H1 (cell line): ENCODE data around the gene DEK. TPM values are rescaled to one million over a fixed set of nuclear protein-coding genes. Genes with fewer than 3 reads are reported as not detected.

ENCODE experiments used
- CTCF ChIA-PET: fragments of 300-600 bp; sonication (Branson Sonifier 250); formaldehyde crosslinking; loops from one replicate; lab custom pipeline; 2021; ENCODE audit not compliant: partially characterized antibody; lab: Charles Lee
- POLR2A ChIA-PET: fragments of 300-600 bp; sonication (Branson Sonifier 250); formaldehyde crosslinking; loops from one replicate; lab custom pipeline; 2021; ENCODE audit warnings: inconsistent platforms; ENCODE audit not compliant: partially characterized antibody; lab: Charles Lee
- DNase-seq, 2 experiments: peaks; one replicate each; pipeline versions ENCODE4 v3.0.0 to v3.0.0-alpha.2; 2010 to 2022; ENCODE audit warnings: low spot score in 2 of 2, low read depth in 1 of 2, mixed read lengths in 1 of 2
- FAIRE-seq: peaks from 2 replicates; lab custom pipeline; 2011; peaks lifted over from hg19 to GRCh38; lab: Jason Lieb, UNC
- H2AFZ ChIP-seq: 2 replicates; pipeline ENCODE4 v1.8.1; 2012; ENCODE audit warnings: low read length, inconsistent platforms
- H2AK5ac ChIP-seq: 2 replicates; pipeline ENCODE4 v1.6.1; 2013; ENCODE audit warnings: low read depth, low read length
- H2BK120ac ChIP-seq: replicated peaks from 2 replicates; pipeline ENCODE3; 2013; ENCODE audit warnings: low read depth, low read length, inconsistent platforms
- H2BK12ac ChIP-seq: 2 replicates; pipeline ENCODE4 v1.6.1; 2013; ENCODE audit warnings: low read depth, low read length
- H2BK15ac ChIP-seq: 2 replicates; pipeline ENCODE4 v1.6.1; 2013; ENCODE audit warnings: low read length
- H2BK20ac ChIP-seq: 2 replicates; pipeline ENCODE4 v1.6.1; 2013; ENCODE audit warnings: low read length
- H2BK5ac ChIP-seq: 2 replicates; pipeline ENCODE4 v1.6.1; 2013; ENCODE audit warnings: low read depth, low read length
- H3K14ac ChIP-seq: 2 replicates; pipeline ENCODE4 v1.6.1; 2013; ENCODE audit warnings: inconsistent platforms; ENCODE audit not compliant: insufficient read length
- H3K18ac ChIP-seq: 2 replicates; pipeline ENCODE4 v1.6.1; 2013; ENCODE audit warnings: low read length; ENCODE audit errors: extremely low read depth
- H3K23ac ChIP-seq: 2 replicates; pipeline ENCODE4 v1.6.1; 2013; ENCODE audit warnings: inconsistent platforms; ENCODE audit not compliant: insufficient read length
- H3K23me2 ChIP-seq: 2 replicates; pipeline ENCODE4 v1.6.1; 2013; ENCODE audit warnings: low read depth, low read length
- H3K27ac ChIP-seq: 2 replicates; pipeline ENCODE4 v1.6.1; 2011; ENCODE audit warnings: low read depth, low read length, inconsistent platforms
- H3K27me3 ChIP-seq, 4 experiments: replicated peaks in 1 of 4; 1 replicate in 1 of 4; 2 replicates in 3 of 4; pipeline versions ENCODE4 v1.6.1 to v1.8.1; 2011 to 2013; ENCODE audit warnings: low read length in 3 of 4, mild to moderate bottlenecking in 3 of 4, inconsistent platforms in 2 of 4, mixed read lengths in 2 of 4, moderate library complexity in 1 of 4; ENCODE audit not compliant: control insufficient read depth in 3 of 4, insufficient read depth in 3 of 4; ENCODE audit errors: extremely low read depth in 1 of 4
- H3K36me3 ChIP-seq, 4 experiments: 2 replicates each; pipeline versions ENCODE4 v1.6.1 to v1.8.1; 2011 to 2013; ENCODE audit warnings: mild to moderate bottlenecking in 4 of 4, low read length in 3 of 4, moderate library complexity in 2 of 4, control low read depth in 1 of 4, inconsistent platforms in 1 of 4; ENCODE audit not compliant: insufficient read depth in 4 of 4, control insufficient read depth in 2 of 4
- H3K4ac ChIP-seq: replicated peaks from 2 replicates; pipeline ENCODE3; 2013; ENCODE audit warnings: low read length, low read depth, mixed read lengths, inconsistent platforms; ENCODE audit not compliant: insufficient read length
- H3K4me1 ChIP-seq, 4 experiments: replicated peaks in 1 of 4; 1 replicate in 1 of 4; 2 replicates in 3 of 4; pipeline versions ENCODE4 v1.6.1 to v1.8.1; 2011 to 2013; ENCODE audit warnings: low read length in 3 of 4, inconsistent platforms in 2 of 4, mixed read lengths in 1 of 4; ENCODE audit not compliant: insufficient read depth in 4 of 4, control insufficient read depth in 3 of 4
- H3K4me2 ChIP-seq, 2 experiments: 2 replicates each; pipeline versions ENCODE4 v1.6.1 to v1.8.1; 2011 to 2013; ENCODE audit warnings: low read depth in 2 of 2, low read length in 2 of 2, control low read depth in 1 of 2, inconsistent platforms in 1 of 2, mild to moderate bottlenecking in 1 of 2; ENCODE audit not compliant: insufficient read depth in 1 of 2
- H3K4me3 ChIP-seq, 4 experiments: fragments of 200-600, 300-600 bp in 1 of 4; sonication (generic), shearing (Covaris generic), sonication (Bioruptor Twin) in 1 of 4; 2 replicates each; pipeline versions ENCODE4 v1.5.1 to v1.8.1; 2011 to 2016; ENCODE audit warnings: low read length in 4 of 4, low read depth in 3 of 4, control low read depth in 2 of 4, inconsistent platforms in 2 of 4, mild to moderate bottlenecking in 2 of 4, mixed read lengths in 1 of 4, moderate library complexity in 1 of 4; ENCODE audit not compliant: insufficient read depth in 2 of 4; ENCODE audit errors: extremely low read depth in 1 of 4
- H3K56ac ChIP-seq: replicated peaks from 2 replicates; pipeline ENCODE3; 2013; ENCODE audit warnings: low read depth, mild to moderate bottlenecking, mixed read lengths, low read length, inconsistent platforms; ENCODE audit not compliant: insufficient read length
- H3K79me1 ChIP-seq: 2 replicates; pipeline ENCODE4 v1.6.1; 2013; ENCODE audit warnings: low read depth, low read length, control low read depth
- H3K79me2 ChIP-seq, 2 experiments: 2 replicates each; pipeline versions ENCODE4 v1.6.1 to v1.8.1; 2012 to 2013; ENCODE audit warnings: low read length in 2 of 2, mild to moderate bottlenecking in 2 of 2, inconsistent platforms in 1 of 2; ENCODE audit not compliant: insufficient read depth in 2 of 2, control insufficient read depth in 1 of 2
- H3K9ac ChIP-seq, 4 experiments: replicated peaks in 1 of 4; 1 replicate in 1 of 4; 2 replicates in 3 of 4; pipeline versions ENCODE4 v1.6.1 to v1.8.1; 2011 to 2013; ENCODE audit warnings: low read depth in 3 of 4, low read length in 3 of 4, control low read depth in 2 of 4, mild to moderate bottlenecking in 2 of 4, moderate library complexity in 2 of 4, inconsistent platforms in 1 of 4; ENCODE audit errors: extremely low read depth in 1 of 4
- H3K9me3 ChIP-seq, 2 experiments: 2 replicates each; pipeline versions ENCODE4 v1.6.1 to v1.8.1; 2012 to 2013; ENCODE audit warnings: mild to moderate bottlenecking in 2 of 2, moderate library complexity in 2 of 2, control low read depth in 1 of 2, inconsistent platforms in 1 of 2, low read depth in 1 of 2, low read length in 1 of 2, mixed read lengths in 1 of 2; ENCODE audit not compliant: insufficient read depth in 2 of 2
- H4K20me1 ChIP-seq, 2 experiments: replicated peaks in 1 of 2; 2 replicates each; pipeline versions ENCODE3 to v1.8.1; 2011 to 2013; ENCODE audit warnings: inconsistent platforms in 2 of 2, low read length in 2 of 2, mild to moderate bottlenecking in 1 of 2; ENCODE audit not compliant: insufficient read depth in 2 of 2, control insufficient read depth in 1 of 2
- H4K5ac ChIP-seq: 2 replicates; pipeline ENCODE4 v1.6.1; 2013; ENCODE audit warnings: low read length, low read depth, mixed read lengths, inconsistent platforms; ENCODE audit not compliant: insufficient read length
- H4K8ac ChIP-seq: 2 replicates; pipeline ENCODE4 v1.8.0; 2013; ENCODE audit warnings: mild to moderate bottlenecking, moderate library complexity, low read length, inconsistent platforms; ENCODE audit not compliant: insufficient read depth; ENCODE audit errors: extremely low read depth
- H4K91ac ChIP-seq: replicated peaks from 2 replicates; pipeline ENCODE3; 2013; ENCODE audit warnings: low read length, mixed read lengths, inconsistent platforms; ENCODE audit not compliant: insufficient read length
- ATF2 ChIP-seq: IDR thresholded peaks from 2 replicates; pipeline ENCODE4 v1.6.1; 2012; ENCODE audit warnings: low read length, inconsistent platforms
- CBX5 ChIP-seq: fragments of 300-800, 300-1000 bp; sonication (generic); IDR thresholded peaks from 2 replicates; pipeline ENCODE4 v1.7.1; 2016; ENCODE audit warnings: antibody characterized with exemption, low read length, low read depth
- CTBP2 ChIP-seq: IDR thresholded peaks from 2 replicates; pipeline ENCODE4 v1.7.0; 2011; ENCODE audit warnings: borderline replicate concordance, mild to moderate bottlenecking, moderate library complexity, mixed read lengths, low read length; ENCODE audit not compliant: insufficient read depth, insufficient read length
- EGR1 ChIP-seq: IDR thresholded peaks from 2 replicates; pipeline ENCODE4 v1.6.1; 2011; ENCODE audit warnings: low read depth, low read length, borderline replicate concordance
- EP300 ChIP-seq, 2 experiments: IDR thresholded peaks; 1 replicate in 1 of 2; 2 replicates in 1 of 2; pipeline ENCODE4 v1.6.1; 2011 to 2012; ENCODE audit warnings: low read depth in 2 of 2, low read length in 2 of 2, mild to moderate bottlenecking in 2 of 2, borderline replicate concordance in 1 of 2, inconsistent platforms in 1 of 2, moderate library complexity in 1 of 2
- KDM4A ChIP-seq: IDR thresholded peaks from one replicate; pipeline ENCODE4 v1.7.1; 2012; ENCODE audit warnings: low read depth, mild to moderate bottlenecking, moderate library complexity, low read length, inconsistent platforms; ENCODE audit not compliant: severe bottlenecking
- MAX ChIP-seq: IDR thresholded peaks from 2 replicates; pipeline ENCODE4 v1.6.1; 2012; ENCODE audit warnings: inconsistent platforms
- PHF8 ChIP-seq: fragments of 200-600 bp; sonication (generic); conservative IDR thresholded peaks from 2 replicates; pipeline ENCODE4 v1.7.1; 2012; ENCODE audit warnings: low read depth, mild to moderate bottlenecking, inconsistent platforms, low read length, moderate library complexity
- RNF2 ChIP-seq: fragments of 200-900, 300-1000 bp; sonication (generic); IDR thresholded peaks from 2 replicates; pipeline ENCODE4 v1.7.1; 2016; ENCODE audit warnings: borderline replicate concordance, low read depth, mild to moderate bottlenecking, antibody characterized with exemption, low read length; ENCODE audit not compliant: poor library complexity, severe bottlenecking; ENCODE audit errors: missing control alignments
- SUZ12 ChIP-seq: fragments of 200-600 bp; sonication (generic); IDR thresholded peaks from 2 replicates; pipeline ENCODE4 v1.6.1; 2012; ENCODE audit warnings: mild to moderate bottlenecking, inconsistent platforms, low read length, moderate library complexity, mixed read lengths
- TAF7 ChIP-seq: optimal IDR thresholded peaks from 2 replicates; pipeline ENCODE3; 2011; ENCODE audit warnings: low read depth, mild to moderate bottlenecking, inconsistent platforms, low read length, moderate library complexity, borderline replicate concordance
- WGBS, 2 experiments: shearing (Covaris generic) in 1 of 2; methylation state at CpG; one replicate each; pipeline versions ENCODE4 v1.1.6 to v1.1.7; 2013 to 2015; ENCODE audit warnings: low lambda C conversion rate in 2 of 2, mixed read lengths in 2 of 2, inconsistent platforms in 1 of 2, low coverage in 1 of 2, missing lambda C conversion rate in 1 of 2; ENCODE audit not compliant: insufficient replicate concordance in 2 of 2, insufficient coverage in 1 of 2, insufficient read length in 1 of 2; ENCODE audit errors: extremely low coverage in 1 of 2, missing lambda C conversion rate in 1 of 2; 5-methylcytosine and 5-hydroxymethylcytosine counted together
- polyA plus RNA-seq, 7 experiments: library from polyadenylated mRNA; depleted of rRNA in 3 of 7; stranded (reverse) in 5 of 7; unstranded in 2 of 7; fragments of >200 nt in 5 of 7; fragments of 200-250 nt in 2 of 7; gene quantifications; 1 replicate in 5 of 7; 2 replicates in 1 of 7; 4 replicates in 1 of 7; pipeline versions ENCODE4 v1.2.1 to v1.2.3, GENCODE V29; 2011 to 2013; ENCODE audit warnings: missing spikeins in 2 of 7, mixed read lengths in 2 of 7
- total RNA-seq: library from RNA; stranded (reverse); fragmentation: NEBNext Ultra II Directional; extraction: Animal tissue kit (Norgen Biotek cat#: 25700); gene quantifications from 2 replicates; pipeline ENCODE4 v1.2.1, GENCODE V29; 2021

DEK gene
- total and polyA plus RNA-seq, 2 of the 8 experiments (the other 6 are each of a cell fraction or from before 2014, with no cell fraction given) = 40.0 to 228 TPM

- Histone ChIP-seq H3K79me2 (no peaks in the 10 kb centered on the region), H2AFZ (no peak overlapping the region), H2BK20ac (no peak overlapping the region), H2AK5ac (no peak overlapping the region), H4K8ac (no peak overlapping the region), H3K23me2 (peaks cover 4% of the 10 kb centered on the region; the same call in 1 of the 2 replicates), H3K36me3 (no peaks in the 10 kb centered on the region), H3K4me1 (peaks cover 0 to 3% (median 1%) of the 10 kb centered on the region in 4 experiments; a peak in 3 of 7 replicates), H3K56ac (no peak overlapping the region), H2BK15ac (no peak overlapping the region), H4K20me1 (no peaks in the 10 kb centered on the region), H2BK120ac (no peak overlapping the region), H3K27me3 (peaks cover 5 to 28% (median 21%) of the 10 kb centered on the region in 4 experiments), H3K18ac (no peak overlapping the region), H3K9me3 (no peaks in the 10 kb centered on the region), H3K4ac (no peak overlapping the region), H3K23ac (no peak overlapping the region), H3K79me1 (no peaks in the 10 kb centered on the region), H3K14ac (no peak overlapping the region), H3K4me3 (no peak overlapping the region), H2BK5ac (no peak overlapping the region), H3K27ac (no peak overlapping the region), H3K4me2 (no peak overlapping the region), H4K91ac (no peak overlapping the region), H2BK12ac (no peak overlapping the region), H4K5ac (no peak overlapping the region), H3K9ac (no peak overlapping the region)
- DNase-seq (no peak), FAIRE-seq (no peak)
- CTCF ChIA-PET = no interaction called here
- 91% methylated on average over 3 of the region's 3 CpGs; no CpG with 5 or more reads in 1 of the 2 experiments for WGBS, 2 experiments
- POLR2A ChIA-PET = interaction anchor here (1.4 kb wide), 1 partner anchor 15 kb away, joined by 4 read pairs; the partner anchor contains the start of gene DEK
- TF ChIP-seq TAF7 = no peak
- no peak for TF ChIP-seq CBX5
- TF ChIP-seq KDM4A = no peak
- no peak for TF ChIP-seq EP300 (IDR thresholded peaks at IDR 0.05; ENCODE audit: borderline replicate concordance in 1 of 2, low read depth in 2 of 2, low read length in 2 of 2)
- TF ChIP-seq MAX = no peak
- TF ChIP-seq EGR1 = no peak
- no peak for TF ChIP-seq SUZ12
- TF ChIP-seq ATF2 = no peak
- TF ChIP-seq RNF2 = no peak
- no peak for TF ChIP-seq PHF8
- no peak for TF ChIP-seq CTBP2
Observed at GRCh38 chr6:18279422-18279821, 15.1 kb upstream of the DEK start.
